H1 (cell line): ENCODE results near the gene MAPK11. TPM values are rescaled to one million over a fixed set of nuclear protein-coding genes. Genes with fewer than 3 reads are reported as not detected.

Experiments used
- CTCF ChIA-PET: fragments of 300-600 bp; sonication (Branson Sonifier 250); formaldehyde crosslinking; loops from one replicate; lab custom pipeline; 2021; ENCODE audit not compliant: partially characterized antibody; lab: Charles Lee
- POLR2A ChIA-PET: fragments of 300-600 bp; sonication (Branson Sonifier 250); formaldehyde crosslinking; loops from one replicate; lab custom pipeline; 2021; ENCODE audit warnings: inconsistent platforms; ENCODE audit not compliant: partially characterized antibody; lab: Charles Lee
- DNase-seq, 2 experiments: peaks; one replicate each; pipeline versions ENCODE4 v3.0.0 to v3.0.0-alpha.2; 2010 to 2022; ENCODE audit warnings: low spot score in 2 of 2, low read depth in 1 of 2, mixed read lengths in 1 of 2
- FAIRE-seq: peaks from 2 replicates; lab custom pipeline; 2011; peaks lifted over from hg19 to GRCh38; lab: Jason Lieb, UNC
- H2AFZ ChIP-seq: 2 replicates; pipeline ENCODE4 v1.8.1; 2012; ENCODE audit warnings: low read length, inconsistent platforms
- H2AK5ac ChIP-seq: 2 replicates; pipeline ENCODE4 v1.6.1; 2013; ENCODE audit warnings: low read depth, low read length
- H2BK120ac ChIP-seq: replicated peaks from 2 replicates; pipeline ENCODE3; 2013; ENCODE audit warnings: low read depth, low read length, inconsistent platforms
- H2BK12ac ChIP-seq: 2 replicates; pipeline ENCODE4 v1.6.1; 2013; ENCODE audit warnings: low read depth, low read length
- H2BK15ac ChIP-seq: 2 replicates; pipeline ENCODE4 v1.6.1; 2013; ENCODE audit warnings: low read length
- H2BK20ac ChIP-seq: 2 replicates; pipeline ENCODE4 v1.6.1; 2013; ENCODE audit warnings: low read length
- H2BK5ac ChIP-seq: 2 replicates; pipeline ENCODE4 v1.6.1; 2013; ENCODE audit warnings: low read depth, low read length
- H3K14ac ChIP-seq: 2 replicates; pipeline ENCODE4 v1.6.1; 2013; ENCODE audit warnings: inconsistent platforms; ENCODE audit not compliant: insufficient read length
- H3K18ac ChIP-seq: 2 replicates; pipeline ENCODE4 v1.6.1; 2013; ENCODE audit warnings: low read length; ENCODE audit errors: extremely low read depth
- H3K23ac ChIP-seq: 2 replicates; pipeline ENCODE4 v1.6.1; 2013; ENCODE audit warnings: inconsistent platforms; ENCODE audit not compliant: insufficient read length
- H3K23me2 ChIP-seq: 2 replicates; pipeline ENCODE4 v1.6.1; 2013; ENCODE audit warnings: low read depth, low read length
- H3K27ac ChIP-seq: 2 replicates; pipeline ENCODE4 v1.6.1; 2011; ENCODE audit warnings: low read depth, low read length, inconsistent platforms
- H3K27me3 ChIP-seq, 4 experiments: replicated peaks in 1 of 4; 1 replicate in 1 of 4; 2 replicates in 3 of 4; pipeline versions ENCODE4 v1.6.1 to v1.8.1; 2011 to 2013; ENCODE audit warnings: low read length in 3 of 4, mild to moderate bottlenecking in 3 of 4, inconsistent platforms in 2 of 4, mixed read lengths in 2 of 4, moderate library complexity in 1 of 4; ENCODE audit not compliant: control insufficient read depth in 3 of 4, insufficient read depth in 3 of 4; ENCODE audit errors: extremely low read depth in 1 of 4
- H3K36me3 ChIP-seq, 4 experiments: 2 replicates each; pipeline versions ENCODE4 v1.6.1 to v1.8.1; 2011 to 2013; ENCODE audit warnings: mild to moderate bottlenecking in 4 of 4, low read length in 3 of 4, moderate library complexity in 2 of 4, control low read depth in 1 of 4, inconsistent platforms in 1 of 4; ENCODE audit not compliant: insufficient read depth in 4 of 4, control insufficient read depth in 2 of 4
- H3K4ac ChIP-seq: replicated peaks from 2 replicates; pipeline ENCODE3; 2013; ENCODE audit warnings: low read length, low read depth, mixed read lengths, inconsistent platforms; ENCODE audit not compliant: insufficient read length
- H3K4me1 ChIP-seq, 4 experiments: replicated peaks in 1 of 4; 1 replicate in 1 of 4; 2 replicates in 3 of 4; pipeline versions ENCODE4 v1.6.1 to v1.8.1; 2011 to 2013; ENCODE audit warnings: low read length in 3 of 4, inconsistent platforms in 2 of 4, mixed read lengths in 1 of 4; ENCODE audit not compliant: insufficient read depth in 4 of 4, control insufficient read depth in 3 of 4
- H3K4me2 ChIP-seq, 2 experiments: 2 replicates each; pipeline versions ENCODE4 v1.6.1 to v1.8.1; 2011 to 2013; ENCODE audit warnings: low read depth in 2 of 2, low read length in 2 of 2, control low read depth in 1 of 2, inconsistent platforms in 1 of 2, mild to moderate bottlenecking in 1 of 2; ENCODE audit not compliant: insufficient read depth in 1 of 2
- H3K4me3 ChIP-seq, 4 experiments: fragments of 200-600, 300-600 bp in 1 of 4; sonication (generic), shearing (Covaris generic), sonication (Bioruptor Twin) in 1 of 4; 2 replicates each; pipeline versions ENCODE4 v1.5.1 to v1.8.1; 2011 to 2016; ENCODE audit warnings: low read length in 4 of 4, low read depth in 3 of 4, control low read depth in 2 of 4, inconsistent platforms in 2 of 4, mild to moderate bottlenecking in 2 of 4, mixed read lengths in 1 of 4, moderate library complexity in 1 of 4; ENCODE audit not compliant: insufficient read depth in 2 of 4; ENCODE audit errors: extremely low read depth in 1 of 4
- H3K56ac ChIP-seq: replicated peaks from 2 replicates; pipeline ENCODE3; 2013; ENCODE audit warnings: low read depth, mild to moderate bottlenecking, mixed read lengths, low read length, inconsistent platforms; ENCODE audit not compliant: insufficient read length
- H3K79me1 ChIP-seq: 2 replicates; pipeline ENCODE4 v1.6.1; 2013; ENCODE audit warnings: low read depth, low read length, control low read depth
- H3K79me2 ChIP-seq, 2 experiments: 2 replicates each; pipeline versions ENCODE4 v1.6.1 to v1.8.1; 2012 to 2013; ENCODE audit warnings: low read length in 2 of 2, mild to moderate bottlenecking in 2 of 2, inconsistent platforms in 1 of 2; ENCODE audit not compliant: insufficient read depth in 2 of 2, control insufficient read depth in 1 of 2
- H3K9ac ChIP-seq, 4 experiments: replicated peaks in 1 of 4; 1 replicate in 1 of 4; 2 replicates in 3 of 4; pipeline versions ENCODE4 v1.6.1 to v1.8.1; 2011 to 2013; ENCODE audit warnings: low read depth in 3 of 4, low read length in 3 of 4, control low read depth in 2 of 4, mild to moderate bottlenecking in 2 of 4, moderate library complexity in 2 of 4, inconsistent platforms in 1 of 4; ENCODE audit errors: extremely low read depth in 1 of 4
- H3K9me3 ChIP-seq, 2 experiments: 2 replicates each; pipeline versions ENCODE4 v1.6.1 to v1.8.1; 2012 to 2013; ENCODE audit warnings: mild to moderate bottlenecking in 2 of 2, moderate library complexity in 2 of 2, control low read depth in 1 of 2, inconsistent platforms in 1 of 2, low read depth in 1 of 2, low read length in 1 of 2, mixed read lengths in 1 of 2; ENCODE audit not compliant: insufficient read depth in 2 of 2
- H4K20me1 ChIP-seq, 2 experiments: replicated peaks in 1 of 2; 2 replicates each; pipeline versions ENCODE3 to v1.8.1; 2011 to 2013; ENCODE audit warnings: inconsistent platforms in 2 of 2, low read length in 2 of 2, mild to moderate bottlenecking in 1 of 2; ENCODE audit not compliant: insufficient read depth in 2 of 2, control insufficient read depth in 1 of 2
- H4K5ac ChIP-seq: 2 replicates; pipeline ENCODE4 v1.6.1; 2013; ENCODE audit warnings: low read length, low read depth, mixed read lengths, inconsistent platforms; ENCODE audit not compliant: insufficient read length
- H4K8ac ChIP-seq: 2 replicates; pipeline ENCODE4 v1.8.0; 2013; ENCODE audit warnings: mild to moderate bottlenecking, moderate library complexity, low read length, inconsistent platforms; ENCODE audit not compliant: insufficient read depth; ENCODE audit errors: extremely low read depth
- H4K91ac ChIP-seq: replicated peaks from 2 replicates; pipeline ENCODE3; 2013; ENCODE audit warnings: low read length, mixed read lengths, inconsistent platforms; ENCODE audit not compliant: insufficient read length
- JUND ChIP-seq: IDR thresholded peaks from 2 replicates; pipeline ENCODE4 v1.6.1; 2011; ENCODE audit warnings: mild to moderate bottlenecking, improper control_type of control experiment, low read length
- TAF7 ChIP-seq: optimal IDR thresholded peaks from 2 replicates; pipeline ENCODE3; 2011; ENCODE audit warnings: low read depth, mild to moderate bottlenecking, inconsistent platforms, low read length, moderate library complexity, borderline replicate concordance
- WGBS, 2 experiments: shearing (Covaris generic) in 1 of 2; methylation state at CpG; one replicate each; pipeline versions ENCODE4 v1.1.6 to v1.1.7; 2013 to 2015; ENCODE audit warnings: low lambda C conversion rate in 2 of 2, mixed read lengths in 2 of 2, inconsistent platforms in 1 of 2, low coverage in 1 of 2, missing lambda C conversion rate in 1 of 2; ENCODE audit not compliant: insufficient replicate concordance in 2 of 2, insufficient coverage in 1 of 2, insufficient read length in 1 of 2; ENCODE audit errors: extremely low coverage in 1 of 2, missing lambda C conversion rate in 1 of 2; 5-methylcytosine and 5-hydroxymethylcytosine counted together
- polyA plus RNA-seq, 7 experiments: library from polyadenylated mRNA; depleted of rRNA in 3 of 7; stranded (reverse) in 5 of 7; unstranded in 2 of 7; fragments of >200 nt in 5 of 7; fragments of 200-250 nt in 2 of 7; gene quantifications; 1 replicate in 5 of 7; 2 replicates in 1 of 7; 4 replicates in 1 of 7; pipeline versions ENCODE4 v1.2.1 to v1.2.3, GENCODE V29; 2011 to 2013; ENCODE audit warnings: missing spikeins in 2 of 7, mixed read lengths in 2 of 7
- total RNA-seq: library from RNA; stranded (reverse); fragmentation: NEBNext Ultra II Directional; extraction: Animal tissue kit (Norgen Biotek cat#: 25700); gene quantifications from 2 replicates; pipeline ENCODE4 v1.2.1, GENCODE V29; 2021
- TF ChIP-seq, protein P1 (sequence below), 3 experiments: IDR thresholded peaks; 1 replicate in 2 of 3; 2 replicates in 1 of 3; pipeline versions ENCODE4 v1.5.1 to v1.6.1; 2011; ENCODE audit warnings: low read length in 3 of 3, mild to moderate bottlenecking in 3 of 3, inconsistent platforms in 2 of 3, low read depth in 1 of 3, moderate library complexity in 1 of 3; ENCODE audit not compliant: insufficient read depth in 1 of 3; ENCODE audit errors: control extremely low read depth in 1 of 3

MAPK11 gene
- total and polyA plus RNA-seq, 2 of the 8 experiments (the other 6 are each of a cell fraction or from before 2014, with no cell fraction given) = 0.70 to 1.5 TPM

DNA sequence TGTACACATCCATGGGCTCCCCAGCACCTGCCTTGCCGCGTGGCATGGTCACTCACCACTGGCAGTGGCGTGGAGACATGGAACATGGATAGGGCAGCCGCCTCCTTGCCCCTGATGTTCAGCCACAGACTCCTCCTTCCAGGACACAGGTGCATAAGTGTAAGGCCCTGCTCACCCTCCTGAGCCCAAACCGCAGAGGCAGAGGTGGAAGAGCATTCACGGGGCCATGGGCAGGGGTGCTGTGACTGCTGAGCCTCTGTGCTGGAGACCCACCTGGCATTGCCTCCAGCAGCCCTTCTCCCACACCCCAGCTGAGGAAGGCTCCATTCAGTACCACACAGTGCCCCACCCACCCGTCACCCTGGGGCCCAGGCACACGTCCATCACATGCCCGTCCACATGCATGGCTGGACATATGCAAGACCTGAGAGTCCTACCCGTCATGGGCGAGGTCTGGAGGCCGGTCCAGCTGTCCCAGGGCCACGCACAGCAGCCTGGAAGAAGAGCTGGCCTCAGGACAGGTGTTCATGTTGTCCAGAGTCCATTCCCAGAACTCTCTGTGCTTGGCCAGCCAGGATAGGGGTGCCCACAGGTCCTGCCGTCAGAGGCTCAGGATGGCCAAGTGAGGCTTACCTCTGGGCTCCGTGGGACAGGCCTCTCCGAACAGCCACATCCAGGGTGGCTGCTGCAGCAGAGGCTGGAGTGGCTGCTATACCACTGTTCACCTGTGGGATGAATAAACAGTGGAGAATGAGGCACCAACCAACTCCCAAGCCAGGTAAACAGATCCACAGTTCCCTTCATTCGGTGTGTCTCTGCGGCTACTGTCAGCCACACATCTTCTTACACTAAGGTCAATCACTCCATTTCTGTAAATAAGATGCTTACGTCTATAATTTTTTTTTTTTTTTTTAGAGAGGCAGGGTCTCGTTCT, 23.7 kb downstream of the MAPK11 start:
- Histone ChIP-seq H2BK15ac (no peak overlapping the region), H2AK5ac (0 out of 2 replicates have a peak overlapping the region, but pooled peaks have one; percentile 17), H3K79me2 (peaks cover 4 to 22% of the 10 kb centered on the region in 2 experiments; a peak in 3 of 4 replicates), H3K23me2 (peaks cover 21% of the 10 kb centered on the region), H4K5ac (no peak overlapping the region), H2AFZ (no peak overlapping the region), H2BK5ac (no peak overlapping the region), H3K4ac (no peak overlapping the region), H3K4me2 (peak overlapping the region; percentile 92 to 97; a peak in 2 of 4 replicates), H3K23ac (no peak overlapping the region), H2BK12ac (no peak overlapping the region), H3K79me1 (peaks cover 15% of the 10 kb centered on the region), H3K4me3 (no peak overlapping the region; a peak in 1 of 8 replicates), H4K20me1 (peaks cover 2 to 23% of the 10 kb centered on the region in 2 experiments), H3K14ac (no peak overlapping the region), H2BK20ac (no peak overlapping the region), H4K8ac (no peak overlapping the region), H3K4me1 (peaks cover 0 to 27% (median 20%) of the 10 kb centered on the region in 4 experiments; a peak in 6 of 7 replicates), H3K9ac (no peak overlapping the region), H3K27me3 (no peaks in the 10 kb centered on the region), H3K27ac (no peak overlapping the region), H3K9me3 (no peaks in the 10 kb centered on the region), H3K36me3 (no peaks in the 10 kb centered on the region), H2BK120ac (no peak overlapping the region), H3K56ac (no peak overlapping the region), H4K91ac (no peak overlapping the region), H3K18ac (no peak overlapping the region)
- TF ChIP-seq TAF7 = no peak
- TF ChIP-seq, protein P1, sequence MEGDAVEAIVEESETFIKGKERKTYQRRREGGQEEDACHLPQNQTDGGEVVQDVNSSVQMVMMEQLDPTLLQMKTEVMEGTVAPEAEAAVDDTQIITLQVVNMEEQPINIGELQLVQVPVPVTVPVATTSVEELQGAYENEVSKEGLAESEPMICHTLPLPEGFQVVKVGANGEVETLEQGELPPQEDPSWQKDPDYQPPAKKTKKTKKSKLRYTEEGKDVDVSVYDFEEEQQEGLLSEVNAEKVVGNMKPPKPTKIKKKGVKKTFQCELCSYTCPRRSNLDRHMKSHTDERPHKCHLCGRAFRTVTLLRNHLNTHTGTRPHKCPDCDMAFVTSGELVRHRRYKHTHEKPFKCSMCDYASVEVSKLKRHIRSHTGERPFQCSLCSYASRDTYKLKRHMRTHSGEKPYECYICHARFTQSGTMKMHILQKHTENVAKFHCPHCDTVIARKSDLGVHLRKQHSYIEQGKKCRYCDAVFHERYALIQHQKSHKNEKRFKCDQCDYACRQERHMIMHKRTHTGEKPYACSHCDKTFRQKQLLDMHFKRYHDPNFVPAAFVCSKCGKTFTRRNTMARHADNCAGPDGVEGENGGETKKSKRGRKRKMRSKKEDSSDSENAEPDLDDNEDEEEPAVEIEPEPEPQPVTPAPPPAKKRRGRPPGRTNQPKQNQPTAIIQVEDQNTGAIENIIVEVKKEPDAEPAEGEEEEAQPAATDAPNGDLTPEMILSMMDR (IDR thresholded peaks at IDR 0.05; ENCODE audit: control extremely low read depth in 1 of 3, insufficient read depth in 1 of 3, low read depth in 1 of 3, low read length in 3 of 3) = peak in 1 of 3 experiments; percentile 30; a peak in 1 of 4 replicates
- TF ChIP-seq JUND = no peak
- WGBS, 2 experiments = 90% methylated on average over 20 of the region's 20 CpGs; no CpG with 5 or more reads in 1 of the 2 experiments
- ChIA-PET POLR2A (interaction anchor here (0.6 to 2.6 kb wide), 8 partner anchors 10 to 1960 kb away, joined by 3 to 6 read pairs (median 3); no protein-coding TSS in a partner anchor), CTCF (interaction anchor here (0.6 to 1.6 kb wide), 6 partner anchors 13 to 136 kb away, joined by 3 to 6 read pairs (median 4); no protein-coding TSS in a partner anchor)
- FAIRE-seq (no peak), DNase-seq (no peak)
